ENCODE results near the gene SLAIN1. TPM values are rescaled to one million over a fixed set of nuclear protein-coding genes. Genes with fewer than 3 reads are reported as not detected.

The SLAIN1 gene
- total RNA-seq, 1 donor from 2014 or later, result 3.4 TPM

DNA sequence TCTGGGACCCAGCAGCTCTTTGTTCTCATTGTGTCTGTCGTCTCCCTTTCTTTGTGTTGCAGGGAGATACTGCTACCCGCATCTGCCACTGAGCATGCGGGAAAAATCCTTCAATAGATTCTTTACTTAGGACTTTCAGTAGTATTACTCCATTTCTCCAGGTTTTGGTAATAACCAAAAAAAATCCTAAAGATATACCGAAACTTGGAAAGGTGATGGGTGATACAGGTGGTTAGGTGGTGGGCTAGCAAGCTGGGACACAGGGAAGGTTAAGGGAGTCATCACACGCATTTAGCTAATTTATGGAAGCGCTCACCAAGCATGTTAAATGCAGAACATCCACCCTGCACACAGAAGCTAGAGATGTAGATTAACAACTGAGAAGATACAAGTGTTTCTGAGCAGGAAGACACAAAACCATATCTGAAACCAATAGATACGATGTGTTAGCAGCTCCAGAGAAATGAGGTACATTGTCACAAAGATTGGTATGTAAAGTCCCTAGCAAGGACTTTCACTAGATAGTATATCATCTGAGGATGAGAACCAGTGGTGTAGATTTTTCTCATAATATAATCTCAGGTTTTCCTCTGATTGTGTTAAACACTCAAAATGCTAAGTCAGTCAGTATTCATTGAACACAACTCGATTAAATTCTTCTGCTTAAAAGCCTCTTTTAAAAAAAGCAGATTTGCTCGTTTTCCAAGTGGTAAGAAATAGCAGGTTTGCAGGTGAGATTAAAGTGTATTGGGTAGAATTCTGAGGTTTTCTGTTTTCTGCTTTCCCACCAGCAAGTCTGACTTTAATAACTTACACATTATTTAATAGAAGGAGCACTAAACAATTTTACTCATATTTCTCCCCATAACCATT is 1.2 kb upstream of the SLAIN1 start:
- TF ChIP-seq, protein P1, sequence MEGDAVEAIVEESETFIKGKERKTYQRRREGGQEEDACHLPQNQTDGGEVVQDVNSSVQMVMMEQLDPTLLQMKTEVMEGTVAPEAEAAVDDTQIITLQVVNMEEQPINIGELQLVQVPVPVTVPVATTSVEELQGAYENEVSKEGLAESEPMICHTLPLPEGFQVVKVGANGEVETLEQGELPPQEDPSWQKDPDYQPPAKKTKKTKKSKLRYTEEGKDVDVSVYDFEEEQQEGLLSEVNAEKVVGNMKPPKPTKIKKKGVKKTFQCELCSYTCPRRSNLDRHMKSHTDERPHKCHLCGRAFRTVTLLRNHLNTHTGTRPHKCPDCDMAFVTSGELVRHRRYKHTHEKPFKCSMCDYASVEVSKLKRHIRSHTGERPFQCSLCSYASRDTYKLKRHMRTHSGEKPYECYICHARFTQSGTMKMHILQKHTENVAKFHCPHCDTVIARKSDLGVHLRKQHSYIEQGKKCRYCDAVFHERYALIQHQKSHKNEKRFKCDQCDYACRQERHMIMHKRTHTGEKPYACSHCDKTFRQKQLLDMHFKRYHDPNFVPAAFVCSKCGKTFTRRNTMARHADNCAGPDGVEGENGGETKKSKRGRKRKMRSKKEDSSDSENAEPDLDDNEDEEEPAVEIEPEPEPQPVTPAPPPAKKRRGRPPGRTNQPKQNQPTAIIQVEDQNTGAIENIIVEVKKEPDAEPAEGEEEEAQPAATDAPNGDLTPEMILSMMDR (IDR thresholded peaks at IDR 0.05; ENCODE audit: insufficient read depth, low read depth, low read length), result no peak
- no peak for TF ChIP-seq EZH2 (IDR thresholded peaks at IDR 0.05; ENCODE audit: insufficient read depth, low read length)
- Histone ChIP-seq H3K27ac (ENCODE audit: low read depth, low read length) (no peak overlapping the region), H3K79me2 (ENCODE audit: insufficient read depth, low read length) (no peaks in the 10 kb centered on the region), H3K4me1 (ENCODE audit: insufficient read depth, low read length) (peaks cover 4% of the 10 kb centered on the region), H3K9ac (ENCODE audit: low read length) (no peak overlapping the region), H3K4me2 (ENCODE audit: low read length) (no peak overlapping the region), H3K36me3 (ENCODE audit: insufficient read depth, low read length) (no peaks in the 10 kb centered on the region), H3K4me3 (ENCODE audit: insufficient read depth, low read depth, low read length) (no peak overlapping the region), H3K9me3 (ENCODE audit: insufficient read depth, low read depth, low read length) (no peaks in the 10 kb centered on the region), H3K27me3 (ENCODE audit: insufficient read depth, low read length) (peaks cover 35% of the 10 kb centered on the region), H2AFZ (ENCODE audit: low read depth, low read length) (no peak overlapping the region), H4K20me1 (ENCODE audit: insufficient read depth, low read length) (no peaks in the 10 kb centered on the region)
- H3K9me3 Mint-ChIP-seq (ENCODE audit: unreplicated experiment), result no peaks in the 10 kb centered on the region
- FAIRE-seq (no peak), DNase-seq (ENCODE audit: low read depth) (no peak)
- H3K27me3 Mint-ChIP-seq (ENCODE audit: low read depth, unreplicated experiment), result peaks cover 9% of the 10 kb centered on the region
- H3K4me1 Mint-ChIP-seq (ENCODE audit: low read depth, unreplicated experiment), result no peaks in the 10 kb centered on the region
- H3K4me3 Mint-ChIP-seq (ENCODE audit: unreplicated experiment), result no peak overlapping the region
- no peaks in the 10 kb centered on the region for H3K36me3 Mint-ChIP-seq (ENCODE audit: low read depth, unreplicated experiment)
- H3K27ac Mint-ChIP-seq (ENCODE audit: unreplicated experiment), result no peak overlapping the region

DNA sequence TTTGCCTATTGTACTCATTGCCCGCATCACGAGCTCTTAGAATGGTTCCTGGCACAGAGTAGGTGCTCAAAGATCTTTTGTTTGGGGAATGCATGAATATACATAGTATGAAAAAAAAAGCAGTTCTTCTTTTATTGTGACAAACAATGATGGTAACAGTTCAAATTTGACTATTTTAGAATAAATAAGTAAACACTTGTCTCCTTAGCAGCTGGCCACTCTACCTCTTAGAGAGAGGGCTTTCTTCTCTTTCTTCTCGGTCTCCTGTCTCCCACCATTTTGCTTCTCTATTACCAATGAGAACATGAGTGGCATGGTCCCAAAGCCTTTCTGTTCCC is 639 bp upstream of the SLAIN1 start:
- Histone ChIP-seq H4K20me1 (ENCODE audit: insufficient read depth, low read length) (no peaks in the 10 kb centered on the region), H3K4me1 (ENCODE audit: insufficient read depth, low read length) (peaks cover 4% of the 10 kb centered on the region), H3K27me3 (ENCODE audit: insufficient read depth, low read length) (peaks cover 35% of the 10 kb centered on the region), H3K36me3 (ENCODE audit: insufficient read depth, low read length) (no peaks in the 10 kb centered on the region), H3K9me3 (ENCODE audit: insufficient read depth, low read depth, low read length) (no peaks in the 10 kb centered on the region), H3K4me3 (ENCODE audit: insufficient read depth, low read depth, low read length) (peak overlapping the region; percentile 29), H3K27ac (ENCODE audit: low read depth, low read length) (no peak overlapping the region), H3K79me2 (ENCODE audit: insufficient read depth, low read length) (no peaks in the 10 kb centered on the region), H3K9ac (ENCODE audit: low read length) (no peak overlapping the region), H2AFZ (ENCODE audit: low read depth, low read length) (peak overlapping the region; percentile 69), H3K4me2 (ENCODE audit: low read length) (peak overlapping the region; percentile 89)
- DNase-seq (ENCODE audit: low read depth) (no peak), FAIRE-seq (no peak)
- Mint-ChIP-seq H3K4me1 (ENCODE audit: low read depth, unreplicated experiment) (no peaks in the 10 kb centered on the region), H3K9me3 (ENCODE audit: unreplicated experiment) (no peaks in the 10 kb centered on the region), H3K27me3 (ENCODE audit: low read depth, unreplicated experiment) (peaks cover 9% of the 10 kb centered on the region), H3K4me3 (ENCODE audit: unreplicated experiment) (peak overlapping the region; percentile 83), H3K36me3 (ENCODE audit: low read depth, unreplicated experiment) (no peaks in the 10 kb centered on the region), H3K27ac (ENCODE audit: unreplicated experiment) (no peak overlapping the region)
- TF ChIP-seq, protein P1 (IDR thresholded peaks at IDR 0.05; ENCODE audit: insufficient read depth, low read depth, low read length), result no peak
- TF ChIP-seq EZH2 (IDR thresholded peaks at IDR 0.05; ENCODE audit: insufficient read depth, low read length), result no peak
